Ascending aorta (tissue), 2 donors: ENCODE data around the gene CCL21. TPM values are rescaled to one million over a fixed set of nuclear protein-coding genes. Genes with fewer than 3 reads are reported as not detected.
"Not testable (repeated sequence)": the region's sequence is repeated elsewhere in the genome, so short reads cannot be mapped to it uniquely, and the experiment has no call there.

Experiments
- DNase-seq, 2 donors: peaks; one replicate each; pipeline ENCODE4 v3.0.0-alpha.2; 2019; ENCODE audit warnings: low spot score in 2 of 2
- H3K27ac ChIP-seq, 2 donors: fragments of 200-600 bp; sonication (generic); one replicate each; pipeline ENCODE4 v1.5.1; 2016 to 2017; ENCODE audit warnings: mild to moderate bottlenecking in 1 of 2
- H3K27me3 ChIP-seq: fragments of 200-600 bp; sonication (generic); one replicate; pipeline ENCODE4 v1.5.1; 2017
- H3K36me3 ChIP-seq, 2 donors: fragments of 200-600 bp; sonication (generic); one replicate each; pipeline ENCODE4 v1.5.1; 2016
- H3K4me1 ChIP-seq, 2 donors: fragments of 200-600 bp; sonication (generic); one replicate each; pipeline ENCODE4 v1.5.1; 2016 to 2017; ENCODE audit warnings: mild to moderate bottlenecking in 1 of 2
- H3K4me3 ChIP-seq, 2 donors: fragments of 200-600 bp; sonication (generic); one replicate each; pipeline ENCODE4 v1.5.1; 2016 to 2017; ENCODE audit warnings: mild to moderate bottlenecking in 1 of 2
- H3K9me3 ChIP-seq, 2 donors: fragments of 200-600 bp; sonication (generic); one replicate each; pipeline ENCODE4 v1.5.1; 2016
- intact Hi-C: fragments of 100-400 bp; cut with DNase I; formaldehyde crosslinking; loops from one replicate; pipeline ENCODE4 v1.15.1; 2023
- total RNA-seq: library from RNA; depleted of rRNA; stranded (reverse); fragments of >200 nt; gene quantifications from one replicate; pipeline ENCODE4 v1.1.0, GENCODE V29; 2016
- TF ChIP-seq, protein P1 (sequence below), 3 experiments: fragments of 200-600 bp in 2 of 3; fragments of 450-650 bp in 1 of 3; sonication (generic) in 2 of 3; IDR thresholded peaks; one replicate each; pipeline ENCODE4 v1.5.1; 2016 to 2019; ENCODE audit warnings: antibody characterized with exemption in 3 of 3, mild to moderate bottlenecking in 1 of 3, moderate library complexity in 1 of 3

CCL21 gene
- total RNA-seq, 1 donor from 2014 or later: 7.9 TPM

- TF ChIP-seq, protein P1, sequence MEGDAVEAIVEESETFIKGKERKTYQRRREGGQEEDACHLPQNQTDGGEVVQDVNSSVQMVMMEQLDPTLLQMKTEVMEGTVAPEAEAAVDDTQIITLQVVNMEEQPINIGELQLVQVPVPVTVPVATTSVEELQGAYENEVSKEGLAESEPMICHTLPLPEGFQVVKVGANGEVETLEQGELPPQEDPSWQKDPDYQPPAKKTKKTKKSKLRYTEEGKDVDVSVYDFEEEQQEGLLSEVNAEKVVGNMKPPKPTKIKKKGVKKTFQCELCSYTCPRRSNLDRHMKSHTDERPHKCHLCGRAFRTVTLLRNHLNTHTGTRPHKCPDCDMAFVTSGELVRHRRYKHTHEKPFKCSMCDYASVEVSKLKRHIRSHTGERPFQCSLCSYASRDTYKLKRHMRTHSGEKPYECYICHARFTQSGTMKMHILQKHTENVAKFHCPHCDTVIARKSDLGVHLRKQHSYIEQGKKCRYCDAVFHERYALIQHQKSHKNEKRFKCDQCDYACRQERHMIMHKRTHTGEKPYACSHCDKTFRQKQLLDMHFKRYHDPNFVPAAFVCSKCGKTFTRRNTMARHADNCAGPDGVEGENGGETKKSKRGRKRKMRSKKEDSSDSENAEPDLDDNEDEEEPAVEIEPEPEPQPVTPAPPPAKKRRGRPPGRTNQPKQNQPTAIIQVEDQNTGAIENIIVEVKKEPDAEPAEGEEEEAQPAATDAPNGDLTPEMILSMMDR (IDR thresholded peaks at IDR 0.05): no peak
- Histone ChIP-seq H3K27ac (no peak overlapping the region), H3K9me3 (no peaks in the 10 kb centered on the region), H3K27me3 (no peaks in the 10 kb centered on the region), H3K36me3 (no peaks in the 10 kb centered on the region), H3K4me1 (no peaks in the 10 kb centered on the region), H3K4me3 (no peak overlapping the region)
- DNase-seq: no peak
- intact Hi-C loops: no loop called here
Measured at GRCh38 chr9:34723141-34723540, 13.2 kb upstream of the CCL21 start.

GRCh38 chr9:34719769-34720025, 9.8 kb upstream of the CCL21 start:
- H3K9me3 ChIP-seq, H3K27ac ChIP-seq, H3K27me3 ChIP-seq, H3K36me3 ChIP-seq, H3K4me1 ChIP-seq, intact Hi-C loops, DNase-seq, H3K4me3 ChIP-seq: not testable (repeated sequence)

DNA sequence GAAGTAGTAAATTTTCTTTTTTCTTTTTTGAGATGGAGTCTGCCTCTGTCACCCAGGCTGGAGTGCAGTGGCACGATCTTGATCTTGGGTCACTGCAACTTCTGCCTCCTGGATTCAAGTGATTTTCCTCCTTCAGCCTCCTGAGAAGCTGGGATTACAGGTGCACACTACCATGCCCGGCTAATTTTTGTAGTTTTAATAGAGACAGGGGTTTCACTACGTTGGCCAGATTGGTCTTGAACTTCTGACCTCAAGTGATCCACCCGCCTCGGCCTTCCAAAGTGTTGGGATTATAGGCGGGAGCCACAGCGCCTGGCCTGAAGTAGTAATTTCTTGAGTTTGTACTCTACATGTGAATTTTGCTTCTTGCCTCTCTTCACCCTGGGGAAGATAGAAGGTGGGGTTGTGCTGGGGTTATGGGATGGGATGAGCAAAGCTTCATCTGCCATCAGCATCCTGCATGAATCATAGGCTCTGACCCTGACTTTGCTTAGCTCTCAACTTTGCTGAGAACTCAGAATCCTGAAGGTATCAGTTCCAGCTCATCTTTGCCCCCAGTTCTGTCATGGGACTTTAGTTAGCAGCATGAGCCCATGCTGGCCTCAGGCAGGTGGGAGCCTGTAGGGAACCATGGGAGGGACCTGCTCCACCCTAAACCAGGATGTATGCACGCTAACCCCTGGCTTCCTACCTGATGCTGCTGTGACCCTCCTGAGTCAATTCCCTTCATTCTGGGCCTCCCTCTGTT, 9.3 kb upstream of the CCL21 start:
- DNase-seq: no peak
- no peaks in the 10 kb centered on the region for H3K9me3 ChIP-seq
- no peaks in the 10 kb centered on the region for H3K27me3 ChIP-seq
- H3K4me1 ChIP-seq: no peaks in the 10 kb centered on the region
- intact Hi-C loops: no loop called here
- TF ChIP-seq, protein P1 (IDR thresholded peaks at IDR 0.05): no peak
- H3K27ac ChIP-seq: no peak overlapping the region
- H3K36me3 ChIP-seq: no peaks in the 10 kb centered on the region
- H3K4me3 ChIP-seq: no peak overlapping the region

DNA sequence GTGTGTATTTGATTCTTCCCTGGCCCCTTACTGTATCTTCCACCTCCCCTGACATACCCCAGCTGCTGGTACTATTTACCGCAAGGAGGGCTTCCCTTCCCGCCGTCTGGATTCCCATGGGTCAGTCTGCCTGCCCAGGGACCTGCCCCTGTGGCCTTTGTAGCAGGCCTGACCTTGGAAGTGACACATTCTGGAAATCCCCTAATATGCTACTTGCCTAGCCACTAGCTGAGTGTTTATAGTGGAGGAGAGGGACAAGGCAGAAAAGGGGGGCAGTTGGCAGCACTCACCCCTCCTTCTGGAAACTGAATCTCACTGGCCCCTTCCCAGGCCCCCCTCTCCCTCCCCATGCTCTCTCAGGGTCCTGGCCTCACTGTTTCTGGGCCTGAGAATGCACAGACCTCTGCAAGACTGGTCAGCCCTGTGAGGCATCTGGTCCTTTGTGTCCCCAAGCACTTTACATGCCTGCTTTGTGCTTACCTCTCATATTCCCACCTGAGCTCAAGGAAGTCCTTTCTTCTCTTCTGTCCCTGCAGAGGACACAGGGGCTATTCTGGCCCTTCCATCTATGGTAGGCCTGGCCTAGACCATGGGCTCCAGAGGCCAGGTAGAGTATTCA, 8.2 kb upstream of the CCL21 start:
- intact Hi-C loops: no loop called here
- Histone ChIP-seq H3K4me1 (no peaks in the 10 kb centered on the region), H3K36me3 (no peaks in the 10 kb centered on the region), H3K9me3 (no peaks in the 10 kb centered on the region), H3K27me3 (no peaks in the 10 kb centered on the region), H3K27ac (no peak overlapping the region), H3K4me3 (no peak overlapping the region)
- no peak for DNase-seq
- TF ChIP-seq, protein P1 (IDR thresholded peaks at IDR 0.05): no peak

GRCh38 chr9:34716711-34717110, 6.8 kb upstream of the CCL21 start:
- Histone ChIP-seq H3K4me3 (no peak overlapping the region), H3K36me3 (no peaks in the 10 kb centered on the region), H3K9me3 (no peaks in the 10 kb centered on the region), H3K27ac (no peak overlapping the region), H3K4me1 (no peaks in the 10 kb centered on the region), H3K27me3 (no peaks in the 10 kb centered on the region)
- intact Hi-C loops: no loop called here
- no peak for DNase-seq
- TF ChIP-seq, protein P1 (IDR thresholded peaks at IDR 0.05): no peak

GRCh38 chr9:34715639-34716215, 5.8 kb upstream of the CCL21 start:
- H3K9me3 ChIP-seq: no peaks in the 10 kb centered on the region
- DNase-seq: no peak
- no peak overlapping the region for H3K4me3 ChIP-seq
- intact Hi-C loops: no loop called here
- TF ChIP-seq, protein P1 (IDR thresholded peaks at IDR 0.05): no peak
- H3K4me1 ChIP-seq: no peaks in the 10 kb centered on the region
- H3K27me3 ChIP-seq: no peaks in the 10 kb centered on the region
- no peaks in the 10 kb centered on the region for H3K36me3 ChIP-seq
- no peak overlapping the region for H3K27ac ChIP-seq
